ENCODE measurements around the gene SDC4.

DNA sequence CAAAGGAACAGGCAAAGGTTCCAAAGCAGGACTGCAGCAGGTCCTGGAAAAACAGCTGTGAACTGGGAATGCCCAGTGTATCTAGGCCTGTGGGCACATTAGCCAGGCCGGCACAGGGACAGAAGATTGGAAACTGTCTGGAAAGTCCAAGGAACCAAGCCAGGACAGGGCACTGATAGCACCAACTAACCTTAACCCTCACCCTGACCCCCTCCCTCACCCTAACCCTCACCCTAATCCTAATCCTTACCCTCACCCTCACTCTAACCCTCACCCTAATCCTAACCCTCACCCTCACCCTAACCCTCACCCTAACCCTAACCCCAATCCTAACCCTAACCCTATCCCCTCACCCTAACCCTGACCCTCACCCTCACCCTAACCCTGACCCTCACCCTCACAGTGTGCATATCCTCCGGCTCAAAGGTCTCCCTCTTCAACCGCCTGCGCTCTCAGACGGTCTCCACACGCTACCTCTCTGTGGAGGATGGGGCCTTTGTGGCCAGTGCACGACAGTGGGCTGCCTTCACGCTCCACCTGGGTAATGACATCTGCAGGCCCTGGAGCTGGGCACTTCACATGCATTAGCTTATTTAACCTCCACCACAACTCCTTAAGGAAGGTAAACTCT is 35.0 kb downstream of the SDC4 start:
- TF ChIP-seq CTCF (IDR thresholded peaks at IDR 0.05) = no peak
- no peak for TF ChIP-seq EP300 (IDR thresholded peaks at IDR 0.05)
- TF ChIP-seq POLR2AphosphoS5 (IDR thresholded peaks at IDR 0.05) = no peak
- no peak for TF ChIP-seq POLR2A (IDR thresholded peaks at IDR 0.05)
